IPS DF 4.7 (cell line): ENCODE data around the gene CYP3A4.
"Not testable (repeated sequence)": the region's sequence is repeated elsewhere in the genome, so short reads cannot be mapped to it uniquely, and the experiment has no call there.

Experiments used
- DNase-seq: peaks from one replicate; pipeline ENCODE4 v3.0.0-alpha.2; 2013; ENCODE audit warnings: low spot score; ENCODE audit errors: extremely low read depth

Gene CYP3A4

DNA sequence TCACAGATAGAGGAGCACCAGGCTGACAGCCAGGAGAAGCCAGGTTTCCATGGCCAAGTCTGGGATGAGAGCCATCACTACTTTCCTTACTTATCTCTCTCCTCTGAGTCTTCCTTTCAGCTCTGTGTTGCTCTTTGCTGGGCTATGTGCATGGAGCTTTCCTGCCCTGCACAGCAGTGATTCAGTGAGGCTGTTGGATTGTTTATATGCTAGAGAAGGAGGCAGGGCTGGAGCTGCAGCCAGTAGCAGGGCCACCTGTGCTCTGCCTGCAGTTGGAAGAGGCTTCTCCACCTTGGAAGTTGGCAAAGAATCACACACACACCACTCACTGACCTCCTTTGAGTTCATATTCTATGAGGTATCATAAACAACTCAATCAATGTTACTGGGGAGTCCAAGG is at the start of gene CYP3A4:
Gene CYP3A4, minus strand, starts transcription at position 178 of the 400 bp plus-strand sequence. Its CDS starts 103 bp downstream, at position 75.
- no peak for DNase-seq

GRCh38 chr7:99833289-99833877 is 49.4 kb upstream of the CYP3A4 start:
- no peak for DNase-seq

- no peak for DNase-seq
These were observed 47.6 kb upstream of the CYP3A4 start for GRCh38 chr7:99831595-99831994.

GRCh38 chr7:99829524-99830160 is 45.7 kb upstream of the CYP3A4 start:
- DNase-seq: no peak

DNA sequence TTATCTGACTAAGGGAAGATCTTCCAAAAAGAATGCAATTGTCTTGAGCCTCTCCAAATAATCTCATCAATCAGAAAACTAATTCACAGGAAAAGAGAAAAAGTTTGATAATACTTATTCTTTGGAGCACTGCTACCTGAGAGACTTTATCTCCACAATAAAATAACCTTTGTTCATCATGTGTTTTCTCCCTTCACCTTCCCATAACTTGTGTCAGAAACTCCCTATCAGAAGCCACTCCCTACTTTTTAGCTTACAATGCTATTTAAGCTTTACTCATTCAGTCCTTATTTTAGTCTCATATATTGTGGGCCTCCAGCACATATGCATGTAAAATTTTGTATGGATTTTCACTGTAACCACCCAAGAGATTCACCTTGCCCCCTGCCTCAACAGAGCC is 44.8 kb upstream of the CYP3A4 start:
- DNase-seq: no peak

GRCh38 chr7:99827040-99827778 is 43.2 kb upstream of the CYP3A4 start:
- DNase-seq: no peak

DNA sequence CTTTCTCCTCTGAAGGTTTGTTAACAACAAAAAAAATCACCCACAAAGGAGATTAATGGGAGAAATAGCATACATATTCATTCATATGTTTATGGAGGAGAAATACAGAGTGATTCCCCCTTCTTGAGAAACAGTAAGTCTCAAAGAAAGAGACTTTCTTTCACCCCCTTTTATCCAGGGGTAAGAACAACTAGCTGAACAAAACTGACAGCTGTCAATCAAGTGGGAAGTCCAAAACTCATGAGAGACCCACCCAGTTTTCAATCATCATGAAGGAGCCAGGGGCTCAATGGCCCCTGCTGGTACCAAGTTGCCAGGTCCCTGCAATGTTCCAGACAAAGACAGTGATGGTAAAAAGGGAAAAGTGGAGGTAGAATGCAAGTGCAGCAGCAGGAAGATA is 41.9 kb upstream of the CYP3A4 start:
- DNase-seq: no peak

GRCh38 chr7:99825452-99825851 is 41.5 kb upstream of the CYP3A4 start:
- no peak for DNase-seq

DNA sequence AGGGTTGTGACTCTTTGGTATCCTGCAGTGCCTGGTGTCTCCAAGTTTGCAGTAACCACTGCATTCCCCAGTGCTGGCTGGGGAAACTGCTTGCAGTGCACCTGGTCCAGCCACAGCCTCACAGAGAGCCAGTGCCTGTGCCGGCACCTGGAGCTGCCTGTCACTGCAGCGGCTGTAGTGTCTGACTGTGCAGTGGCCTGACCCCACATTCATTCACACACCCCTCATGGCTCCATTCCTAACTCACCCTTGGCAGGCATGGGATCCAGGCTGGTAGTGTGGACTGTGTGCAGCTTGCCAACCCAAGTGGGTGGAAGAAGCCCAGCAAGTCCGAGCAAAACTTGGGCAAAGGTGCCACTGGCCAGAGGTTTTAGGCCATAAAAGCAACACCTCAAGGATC is 40.1 kb upstream of the CYP3A4 start:
- no peak for DNase-seq

DNA sequence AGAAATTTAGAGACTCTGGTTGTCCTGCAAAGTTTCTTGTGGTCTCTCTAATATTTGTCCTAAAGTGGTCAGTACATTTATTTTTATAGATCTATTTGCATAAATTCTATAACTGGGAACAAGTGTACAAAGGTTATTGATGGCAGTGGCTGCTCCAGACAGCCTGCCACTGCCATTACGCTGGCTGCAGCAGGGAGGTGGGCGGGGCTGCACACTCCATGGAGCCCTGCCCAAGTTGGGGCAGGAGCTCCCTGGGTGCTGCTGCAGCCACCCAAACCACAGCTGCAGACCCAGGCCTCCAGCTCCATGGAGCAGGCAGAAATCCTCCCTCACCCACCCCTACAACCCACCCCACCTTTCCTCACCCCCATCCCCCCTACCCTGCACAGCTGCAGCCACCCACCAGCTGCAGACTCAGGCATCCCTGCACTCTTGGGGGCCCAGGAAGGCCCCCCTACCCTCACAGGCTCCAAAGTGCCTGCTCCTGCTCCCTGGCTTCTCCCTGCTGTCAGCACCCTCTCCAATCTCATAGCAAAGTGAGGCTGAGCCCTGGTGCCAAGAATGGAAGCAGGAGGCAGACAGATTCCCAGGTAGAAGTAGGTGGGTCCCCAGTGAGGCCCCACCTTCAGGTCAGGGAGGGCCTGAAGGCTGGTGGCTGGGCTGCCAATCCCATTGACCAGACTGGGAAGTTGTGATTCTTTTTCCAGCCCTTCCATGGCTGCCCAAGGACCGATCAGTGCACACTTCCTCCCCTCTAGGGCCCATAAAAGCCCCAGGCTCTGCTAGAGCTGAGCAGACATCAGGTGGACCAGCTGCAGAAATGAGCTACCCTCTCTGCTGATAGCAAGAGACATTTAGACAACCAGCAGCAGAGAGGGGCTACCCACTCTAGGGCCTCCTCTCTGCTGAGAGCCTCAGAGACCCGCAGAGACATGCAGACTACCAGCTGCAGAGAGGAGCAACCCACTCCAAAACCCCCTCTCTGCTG is 39.0 kb upstream of the CYP3A4 start:
- DNase-seq: no peak

- DNase-seq: no peak
These were observed 36.5 kb upstream of the CYP3A4 start for GRCh38 chr7:99820408-99821027.

DNA sequence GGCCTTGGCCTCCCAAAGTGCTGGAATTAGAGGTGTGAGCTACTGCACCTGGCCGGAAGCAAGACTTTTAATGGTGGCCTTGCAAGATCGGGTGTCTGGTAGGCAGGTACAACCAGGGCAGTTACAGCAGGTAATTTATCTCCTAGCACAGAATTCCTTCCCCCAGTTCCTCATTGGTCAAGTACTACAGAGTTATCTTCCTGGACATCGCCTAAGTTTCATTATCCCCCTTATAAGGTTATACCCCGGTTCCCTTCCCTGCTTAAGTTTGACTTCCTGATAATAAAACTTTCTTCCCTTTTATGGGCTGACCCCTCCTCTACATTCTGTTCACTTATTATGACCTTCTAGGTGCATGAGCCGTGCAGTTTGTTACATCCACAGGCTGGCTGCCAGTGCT is 24.8 kb upstream of the CYP3A4 start:
- DNase-seq: no peak

DNA sequence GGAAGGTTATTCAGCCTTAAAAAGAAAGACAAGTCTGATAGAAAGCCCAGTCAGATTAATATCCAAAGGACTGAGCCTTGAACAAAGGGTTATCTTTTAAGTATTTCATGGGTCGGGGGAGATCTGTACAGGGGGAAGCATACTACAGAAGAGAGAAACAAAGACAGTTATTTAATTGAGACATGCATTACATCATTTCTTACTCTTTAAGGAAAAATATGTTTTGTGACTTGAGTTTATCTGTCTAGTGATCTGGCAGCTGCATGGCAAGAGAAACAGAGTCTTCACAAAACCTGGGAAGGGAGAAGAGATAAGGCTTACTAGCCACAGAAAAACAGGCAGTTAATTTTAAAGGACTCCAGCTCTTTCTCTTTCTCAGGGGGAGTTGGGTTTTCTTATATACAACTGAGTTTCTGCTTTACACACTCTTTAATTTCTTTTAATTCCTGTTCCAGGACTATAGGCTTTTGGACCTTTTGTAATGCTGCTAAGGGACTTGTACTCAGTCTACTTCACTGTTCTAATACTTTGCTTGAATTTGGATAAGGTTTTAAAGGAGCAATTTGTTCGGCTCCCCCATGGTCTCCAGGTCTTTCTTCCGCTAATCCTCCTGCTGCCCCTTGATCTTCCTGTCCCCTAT is 23.0 kb upstream of the CYP3A4 start:
- no peak for DNase-seq

DNA sequence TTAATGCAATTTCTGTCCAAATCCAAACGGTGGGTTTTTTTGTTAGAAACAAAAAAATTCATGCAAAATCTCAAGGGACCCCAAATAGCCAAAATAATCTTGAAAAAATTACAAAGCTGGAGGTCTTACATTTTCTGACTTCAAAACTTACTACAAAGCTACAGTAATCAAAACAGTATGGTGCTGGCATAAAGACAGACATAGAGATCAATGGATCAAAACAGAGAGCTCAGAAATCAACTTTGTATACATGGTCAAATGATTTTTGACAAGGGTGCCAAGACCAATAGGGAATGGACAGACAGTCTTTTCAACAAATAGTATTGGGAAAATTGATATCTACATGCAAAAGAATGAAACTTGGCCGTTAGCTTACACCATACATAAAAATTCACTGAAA is 21.7 kb upstream of the CYP3A4 start:
- no peak for DNase-seq

GRCh38 chr7:99803118-99803517 is 19.1 kb upstream of the CYP3A4 start:
- DNase-seq: not testable (repeated sequence)

- not testable (repeated sequence) for DNase-seq
These were observed 17.4 kb upstream of the CYP3A4 start for GRCh38 chr7:99801407-99801806.

- DNase-seq: no peak
These were observed 15.0 kb upstream of the CYP3A4 start for GRCh38 chr7:99798972-99799371.

GRCh38 chr7:99795864-99796263 is 11.9 kb upstream of the CYP3A4 start:
- not testable (repeated sequence) for DNase-seq

- DNase-seq: no peak
These were observed 10.9 kb upstream of the CYP3A4 start for GRCh38 chr7:99794585-99795502.
